ENCODE data around the gene DSCAM.

DNA sequence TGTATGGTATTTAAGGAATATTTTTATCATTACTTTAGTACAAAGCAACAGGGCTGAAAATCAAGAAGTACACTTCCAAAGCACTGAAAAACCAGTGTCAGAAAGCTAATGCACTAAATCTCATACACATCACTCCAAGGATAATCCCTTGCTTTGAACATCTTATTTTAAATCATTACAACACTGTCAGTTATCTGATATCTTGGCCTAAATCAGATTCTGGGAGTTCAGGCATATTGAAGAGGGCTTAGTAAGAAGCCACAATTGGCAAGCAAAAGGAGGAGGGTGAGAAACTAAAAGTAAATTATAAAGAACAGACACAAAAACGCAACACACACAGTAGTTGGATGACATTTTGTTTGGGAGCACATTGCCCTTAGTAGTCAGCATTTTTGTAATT, 531.3 kb downstream of the DSCAM start:
- TF ChIP-seq, protein P1, sequence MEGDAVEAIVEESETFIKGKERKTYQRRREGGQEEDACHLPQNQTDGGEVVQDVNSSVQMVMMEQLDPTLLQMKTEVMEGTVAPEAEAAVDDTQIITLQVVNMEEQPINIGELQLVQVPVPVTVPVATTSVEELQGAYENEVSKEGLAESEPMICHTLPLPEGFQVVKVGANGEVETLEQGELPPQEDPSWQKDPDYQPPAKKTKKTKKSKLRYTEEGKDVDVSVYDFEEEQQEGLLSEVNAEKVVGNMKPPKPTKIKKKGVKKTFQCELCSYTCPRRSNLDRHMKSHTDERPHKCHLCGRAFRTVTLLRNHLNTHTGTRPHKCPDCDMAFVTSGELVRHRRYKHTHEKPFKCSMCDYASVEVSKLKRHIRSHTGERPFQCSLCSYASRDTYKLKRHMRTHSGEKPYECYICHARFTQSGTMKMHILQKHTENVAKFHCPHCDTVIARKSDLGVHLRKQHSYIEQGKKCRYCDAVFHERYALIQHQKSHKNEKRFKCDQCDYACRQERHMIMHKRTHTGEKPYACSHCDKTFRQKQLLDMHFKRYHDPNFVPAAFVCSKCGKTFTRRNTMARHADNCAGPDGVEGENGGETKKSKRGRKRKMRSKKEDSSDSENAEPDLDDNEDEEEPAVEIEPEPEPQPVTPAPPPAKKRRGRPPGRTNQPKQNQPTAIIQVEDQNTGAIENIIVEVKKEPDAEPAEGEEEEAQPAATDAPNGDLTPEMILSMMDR (IDR thresholded peaks at IDR 0.05): no peak
- TF ChIP-seq EZH2 (IDR thresholded peaks at IDR 0.05): no peak
- TF ChIP-seq EZH2phosphoT487 (IDR thresholded peaks at IDR 0.05): no peak
